Neural progenitor cell (in vitro differentiated cells): ENCODE results near the gene SEPTIN11.

Experiments used
- EZH2 ChIP-seq: fragments of 200-600 bp; sonication (generic); IDR thresholded peaks from 2 replicates; pipeline ENCODE4 v1.6.1; 2017; ENCODE audit warnings: antibody characterized with exemption, mild to moderate bottlenecking, moderate library complexity
- TF ChIP-seq, protein P1 (sequence below): fragments of 200-600 bp; sonication (generic); IDR thresholded peaks from 2 replicates; pipeline ENCODE4 v1.5.1; 2017; ENCODE audit warnings: antibody characterized with exemption, mild to moderate bottlenecking

DNA sequence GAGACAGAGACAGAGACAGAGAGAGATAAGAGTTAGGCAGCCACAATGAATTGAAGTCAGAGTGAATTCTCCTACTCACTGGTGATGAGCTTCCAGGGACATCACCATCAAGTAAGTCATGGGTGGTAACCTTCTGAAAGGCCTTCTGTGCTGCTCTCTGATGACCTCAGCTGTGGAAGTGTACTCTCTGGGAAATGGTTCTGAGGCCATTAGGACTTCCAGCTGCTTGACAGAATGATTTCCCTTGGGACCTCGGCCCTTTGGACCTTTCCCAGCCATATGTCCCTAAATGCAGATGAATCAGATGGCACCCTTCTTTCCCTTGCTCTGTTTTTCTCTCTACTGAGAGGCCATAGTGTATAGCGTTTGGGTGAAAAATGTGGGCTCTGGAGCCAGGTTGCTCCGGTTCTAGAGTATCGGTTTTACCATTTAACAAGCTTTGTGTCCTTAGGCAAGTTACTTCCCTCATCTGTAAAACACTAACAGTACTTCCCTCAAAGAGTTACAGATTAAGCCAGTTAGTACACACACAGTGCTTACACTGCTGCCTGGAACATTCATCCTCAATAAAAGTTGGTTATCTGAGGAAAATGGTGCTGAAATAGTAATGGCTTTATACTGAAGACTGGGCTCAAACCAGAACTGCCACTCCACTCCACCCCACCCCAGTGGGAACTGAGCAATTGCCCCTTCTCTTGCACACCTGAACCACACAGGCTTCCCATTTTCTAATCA, 7.6 kb downstream of the SEPTIN11 start:
- TF ChIP-seq, protein P1, sequence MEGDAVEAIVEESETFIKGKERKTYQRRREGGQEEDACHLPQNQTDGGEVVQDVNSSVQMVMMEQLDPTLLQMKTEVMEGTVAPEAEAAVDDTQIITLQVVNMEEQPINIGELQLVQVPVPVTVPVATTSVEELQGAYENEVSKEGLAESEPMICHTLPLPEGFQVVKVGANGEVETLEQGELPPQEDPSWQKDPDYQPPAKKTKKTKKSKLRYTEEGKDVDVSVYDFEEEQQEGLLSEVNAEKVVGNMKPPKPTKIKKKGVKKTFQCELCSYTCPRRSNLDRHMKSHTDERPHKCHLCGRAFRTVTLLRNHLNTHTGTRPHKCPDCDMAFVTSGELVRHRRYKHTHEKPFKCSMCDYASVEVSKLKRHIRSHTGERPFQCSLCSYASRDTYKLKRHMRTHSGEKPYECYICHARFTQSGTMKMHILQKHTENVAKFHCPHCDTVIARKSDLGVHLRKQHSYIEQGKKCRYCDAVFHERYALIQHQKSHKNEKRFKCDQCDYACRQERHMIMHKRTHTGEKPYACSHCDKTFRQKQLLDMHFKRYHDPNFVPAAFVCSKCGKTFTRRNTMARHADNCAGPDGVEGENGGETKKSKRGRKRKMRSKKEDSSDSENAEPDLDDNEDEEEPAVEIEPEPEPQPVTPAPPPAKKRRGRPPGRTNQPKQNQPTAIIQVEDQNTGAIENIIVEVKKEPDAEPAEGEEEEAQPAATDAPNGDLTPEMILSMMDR = no peak
- TF ChIP-seq EZH2 = no peak
